Muscle of leg (tissue), 11 donors: ENCODE data around the gene ACOT6. TPM values are rescaled to one million over a fixed set of nuclear protein-coding genes. Genes with fewer than 3 reads are reported as not detected.
"Not testable (repeated sequence)": the region's sequence is repeated elsewhere in the genome, so short reads cannot be mapped to it uniquely, and the experiment has no call there.

ENCODE experiments used
- DNase-seq: peaks from one replicate; pipeline ENCODE4 v3.0.0; 2013
- H3K27ac ChIP-seq: one replicate; pipeline ENCODE4 v1.5.1; 2013; ENCODE audit warnings: mild to moderate bottlenecking, low read length, control low read depth
- H3K27me3 ChIP-seq: one replicate; pipeline ENCODE4 v1.6.1; 2013; ENCODE audit warnings: low read length; ENCODE audit not compliant: control insufficient read depth, insufficient read depth
- H3K36me3 ChIP-seq: one replicate; pipeline ENCODE4 v1.6.1; 2013; ENCODE audit warnings: low read length; ENCODE audit not compliant: control insufficient read depth, insufficient read depth
- H3K4me1 ChIP-seq: one replicate; pipeline ENCODE4 v1.6.1; 2013; ENCODE audit warnings: low read length; ENCODE audit not compliant: control insufficient read depth, insufficient read depth
- H3K4me3 ChIP-seq: one replicate; pipeline ENCODE4 v1.5.1; 2013; ENCODE audit warnings: low read length, control low read depth
- H3K9me3 ChIP-seq: replicated peaks from 2 replicates; pipeline ENCODE4 v1.6.1; 2013; ENCODE audit warnings: low read depth, low read length; ENCODE audit not compliant: control insufficient read depth
- WGBS: methylation state at CpG from one replicate; pipeline ENCODE4 v1.1.5; 2013; ENCODE audit warnings: missing lambda C conversion rate; ENCODE audit not compliant: insufficient coverage; 5-methylcytosine and 5-hydroxymethylcytosine counted together
- polyA plus RNA-seq, 8 donors: library from polyadenylated mRNA; unstranded; fragments of 120-200 nt; gene quantifications; one replicate each; pipeline versions ENCODE4 v1.2.1 to v1.2.3, GENCODE V29; 2013; ENCODE audit warnings: inconsistent platforms in 1 of 8, low replicate concordance in 1 of 8; ENCODE audit not compliant: insufficient read length in 8 of 8, insufficient read depth in 1 of 8
- total RNA-seq: library from RNA; stranded (reverse); fragments of 120-200 nt; gene quantifications from one replicate; pipeline ENCODE4 v1.2.4, GENCODE V29; 2013

ACOT6 gene
- total and polyA plus RNA-seq, 9 donors: 0.13 TPM; not detected in 8

DNA sequence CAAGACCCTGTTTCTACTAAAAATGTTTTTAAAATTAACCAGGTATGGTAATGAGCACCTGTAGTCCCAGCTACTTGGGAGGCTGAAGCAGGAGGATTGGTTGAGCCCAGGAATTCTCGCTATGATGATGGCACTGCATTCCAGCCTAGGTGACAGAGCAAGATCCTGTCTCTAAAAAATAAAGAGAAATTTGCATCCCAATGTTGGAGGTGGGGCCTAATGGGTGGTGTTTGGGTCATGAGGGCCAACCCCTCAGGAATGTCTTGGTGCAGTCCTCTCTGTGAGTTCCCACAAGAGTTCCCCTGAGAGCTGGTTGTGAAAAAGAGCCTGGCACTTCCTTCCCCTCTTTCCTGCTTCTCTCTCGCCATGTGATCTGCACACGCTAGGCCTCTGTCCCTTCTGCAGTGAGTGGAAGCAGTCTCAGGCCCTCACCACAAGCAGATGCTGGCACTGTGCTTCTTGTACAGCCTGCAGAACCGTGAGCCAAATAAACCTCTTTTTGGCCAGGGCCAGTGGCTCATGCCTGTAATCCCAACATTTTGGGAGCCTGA, 11.3 kb downstream of the ACOT6 start:
- no peaks in the 10 kb centered on the region for H3K4me1 ChIP-seq
- no peaks in the 10 kb centered on the region for H3K9me3 ChIP-seq
- no peak for DNase-seq
- no peaks in the 10 kb centered on the region for H3K36me3 ChIP-seq
- no peak overlapping the region for H3K4me3 ChIP-seq
- no peak overlapping the region for H3K27ac ChIP-seq
- H3K27me3 ChIP-seq: no peaks in the 10 kb centered on the region
- WGBS: 80% methylated on average over 2 of the region's 4 CpGs

GRCh38 chr14:73625706-73626105, 13.4 kb downstream of the ACOT6 start:
- H3K27ac ChIP-seq: no peak overlapping the region
- DNase-seq: peak; percentile 19
- H3K4me1 ChIP-seq: no peaks in the 10 kb centered on the region
- no peaks in the 10 kb centered on the region for H3K9me3 ChIP-seq
- no peak overlapping the region for H3K4me3 ChIP-seq
- WGBS: no CpG with 5 or more reads among the region's 1 CpG
- no peaks in the 10 kb centered on the region for H3K36me3 ChIP-seq
- H3K27me3 ChIP-seq: no peaks in the 10 kb centered on the region

- no peak for DNase-seq
- Histone ChIP-seq H3K27ac (no peak overlapping the region), H3K4me3 (no peak overlapping the region), H3K9me3 (no peaks in the 10 kb centered on the region), H3K4me1 (no peaks in the 10 kb centered on the region), H3K27me3 (no peaks in the 10 kb centered on the region), H3K36me3 (no peaks in the 10 kb centered on the region)
- whole genome bisulfite sequencing: no CpG with 5 or more reads among the region's 2 CpGs
Measured at GRCh38 chr14:73627151-73627558, 14.8 kb downstream of the ACOT6 start.

DNA sequence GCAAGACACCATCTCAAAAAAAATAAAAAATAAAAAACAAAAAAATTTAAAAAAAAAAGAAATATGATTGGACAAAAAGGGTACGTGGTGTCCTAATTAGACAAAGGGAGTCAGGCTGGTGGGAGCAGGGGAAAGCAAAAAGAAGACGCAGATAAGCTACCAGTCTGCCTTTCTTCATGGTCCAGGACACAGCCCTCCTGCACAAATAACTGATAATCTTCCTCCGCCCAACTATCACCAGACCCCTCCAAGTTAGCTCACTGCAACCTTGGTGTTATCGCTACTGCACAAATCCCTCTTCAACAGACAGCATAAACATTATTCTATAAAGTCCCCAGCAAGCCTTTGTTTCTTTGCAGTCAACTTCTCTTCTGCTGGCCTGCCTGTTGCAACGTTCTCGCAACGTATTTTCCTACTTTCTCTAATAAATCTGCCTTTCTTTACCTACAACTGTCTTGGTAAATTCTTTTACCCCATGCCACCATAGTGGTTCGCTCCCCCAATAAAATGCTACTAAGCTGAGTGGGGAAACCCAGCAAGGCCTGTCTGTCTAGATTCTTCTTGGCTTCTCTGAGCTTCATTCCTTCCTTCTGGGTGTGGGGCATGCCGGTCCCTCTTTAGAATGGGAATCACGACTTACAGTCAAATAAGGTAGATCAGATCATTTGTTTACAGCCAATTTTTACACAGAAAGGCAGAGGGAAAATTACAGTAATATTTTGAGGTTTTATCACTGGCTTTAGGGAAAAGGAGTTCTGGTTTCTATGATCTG, 17.9 kb downstream of the ACOT6 start:
- H3K9me3 ChIP-seq: no peaks in the 10 kb centered on the region
- no peaks in the 10 kb centered on the region for H3K36me3 ChIP-seq
- no peak overlapping the region for H3K27ac ChIP-seq
- no peak for DNase-seq
- H3K4me3 ChIP-seq: no peak overlapping the region
- peaks cover 17% of the 10 kb centered on the region for H3K27me3 ChIP-seq
- 84% methylated on average over 6 of the region's 10 CpGs for WGBS
- H3K4me1 ChIP-seq: peaks cover 10% of the 10 kb centered on the region

DNA sequence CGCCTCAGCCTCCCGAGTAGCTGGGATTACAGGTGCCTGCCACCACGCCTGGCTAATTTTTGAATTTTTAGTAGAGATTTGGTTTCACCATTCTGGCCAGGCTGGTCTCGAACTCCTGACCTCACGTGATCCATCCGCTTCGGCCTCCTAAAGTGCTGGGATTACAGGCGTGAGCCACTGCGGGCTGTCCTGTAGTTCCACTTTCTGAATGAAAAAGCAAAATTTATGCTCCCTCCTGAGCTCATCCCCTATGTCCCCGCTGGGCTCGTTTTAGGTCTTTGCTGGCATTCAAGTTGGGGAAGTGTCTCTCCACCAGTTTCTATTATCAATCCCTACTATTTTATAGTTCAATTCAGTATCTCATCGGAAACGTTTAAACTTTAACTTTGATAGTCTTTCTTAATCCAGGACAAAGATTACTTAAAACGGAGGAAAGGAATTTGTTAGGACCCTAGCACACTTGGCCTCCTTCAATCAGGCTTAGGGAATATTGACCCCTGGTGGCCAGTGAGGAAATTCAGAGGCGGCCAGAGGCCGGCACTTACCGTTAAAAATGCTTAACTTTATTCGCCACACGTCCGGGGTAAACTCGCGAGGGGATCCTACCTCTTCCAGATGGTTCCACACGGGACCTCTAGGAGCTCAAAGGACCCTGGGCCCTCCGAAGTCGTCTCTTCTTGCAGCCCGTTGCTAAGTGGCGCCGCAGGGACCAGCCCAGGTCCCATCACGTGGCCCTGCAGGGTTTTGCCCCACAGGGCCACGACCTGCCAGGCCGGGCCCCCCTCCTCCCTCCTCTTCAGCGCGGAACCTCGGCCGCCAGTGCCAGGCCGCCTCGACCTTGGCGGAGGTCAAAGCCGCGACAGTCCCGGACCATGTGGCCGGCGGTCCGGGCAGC, 21.0 kb downstream of the ACOT6 start:
- Histone ChIP-seq H3K4me3 (peak overlapping the region; percentile 42), H3K4me1 (peaks cover 10% of the 10 kb centered on the region), H3K9me3 (no peaks in the 10 kb centered on the region), H3K27me3 (peaks cover 24% of the 10 kb centered on the region), H3K36me3 (no peaks in the 10 kb centered on the region), H3K27ac (no peak overlapping the region)
- DNase-seq: peak; percentile 85
- 17% methylated on average over 33 of the region's 44 CpGs for WGBS

- peak; percentile 57 for DNase-seq
- Histone ChIP-seq H3K4me3 (peak overlapping the region; percentile 42), H3K4me1 (peaks cover 10% of the 10 kb centered on the region), H3K27me3 (peaks cover 24% of the 10 kb centered on the region), H3K36me3 (no peaks in the 10 kb centered on the region), H3K27ac (no peak overlapping the region), H3K9me3 (no peaks in the 10 kb centered on the region)
- 4% methylated on average over 52 of the region's 53 CpGs for whole genome bisulfite sequencing
Measured at GRCh38 chr14:73634011-73634833, 21.9 kb downstream of the ACOT6 start.

GRCh38 chr14:73636355-73636754, 24.0 kb downstream of the ACOT6 start:
- H3K27ac ChIP-seq, DNase-seq, H3K36me3 ChIP-seq, H3K4me3 ChIP-seq, H3K4me1 ChIP-seq, H3K9me3 ChIP-seq: not testable (repeated sequence)
- WGBS: 74% methylated on average over 9 of the region's 10 CpGs
- peaks cover 24% of the 10 kb centered on the region for H3K27me3 ChIP-seq

DNA sequence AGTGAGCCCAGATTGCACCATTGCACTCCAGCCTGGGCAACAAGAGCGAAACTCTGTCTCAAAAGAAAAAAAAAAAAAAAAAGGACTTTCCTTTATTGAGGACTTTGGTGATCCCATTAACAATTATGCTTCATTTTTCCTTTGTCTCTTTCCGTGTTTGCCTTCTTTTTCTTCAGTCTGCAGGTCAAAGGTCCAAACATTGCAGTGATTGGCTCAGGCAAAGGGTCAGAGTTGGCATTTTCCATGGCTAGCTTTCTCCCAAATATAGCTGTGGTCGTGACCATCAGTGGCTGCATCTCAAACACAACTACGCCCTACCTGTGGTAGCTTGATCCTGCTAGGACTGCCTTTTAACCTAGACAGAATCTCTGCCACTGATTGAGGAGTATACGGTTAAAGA, 25.5 kb downstream of the ACOT6 start:
- Histone ChIP-seq H3K4me1 (peaks cover 10% of the 10 kb centered on the region), H3K27me3 (peaks cover 24% of the 10 kb centered on the region), H3K27ac (no peak overlapping the region), H3K36me3 (no peaks in the 10 kb centered on the region), H3K4me3 (no peak overlapping the region), H3K9me3 (no peaks in the 10 kb centered on the region)
- WGBS: 74% methylated on average over 3 of the region's 5 CpGs
- no peak for DNase-seq

GRCh38 chr14:73640796-73641365, 28.6 kb downstream of the ACOT6 start:
- DNase-seq: no peak
- H3K27me3 ChIP-seq: peaks cover 6% of the 10 kb centered on the region
- WGBS: no CpG with 5 or more reads among the region's 5 CpGs
- peaks cover 13% of the 10 kb centered on the region for H3K4me1 ChIP-seq
- no peak overlapping the region for H3K4me3 ChIP-seq
- no peaks in the 10 kb centered on the region for H3K9me3 ChIP-seq
- H3K27ac ChIP-seq: no peak overlapping the region
- no peaks in the 10 kb centered on the region for H3K36me3 ChIP-seq
